SU-DHL-6 (cell line): ENCODE data around the gene ADSS1.

Experiments used
- H2AFZ ChIP-seq: fragments of 200-600 bp; sonication (generic); 2 replicates; pipeline ENCODE4 v1.6.1; 2014; ENCODE audit warnings: low read depth, mild to moderate bottlenecking, moderate library complexity, mixed read lengths, antibody characterized with exemption, low read length; ENCODE audit not compliant: severe bottlenecking
- H3F3A ChIP-seq: fragments of 200-600 bp; shearing (Covaris generic); 2 replicates; pipeline ENCODE4 v1.6.0; 2016; ENCODE audit warnings: antibody characterized with exemption, mild to moderate bottlenecking; ENCODE audit not compliant: insufficient read depth
- H3K27ac ChIP-seq: fragments of 200-600 bp; sonication (generic); 2 replicates; pipeline ENCODE4 v1.5.1; 2016; ENCODE audit warnings: low read depth, mild to moderate bottlenecking, low read length, moderate library complexity, mixed read lengths
- H3K27me3 ChIP-seq: fragments of 200-600 bp; sonication (generic), shearing (Covaris generic); 2 replicates; pipeline ENCODE4 v1.6.0; 2014; ENCODE audit warnings: mild to moderate bottlenecking, low read length
- H3K36me3 ChIP-seq: fragments of 200-600 bp; sonication (generic); 2 replicates; pipeline ENCODE4 v1.6.1; 2014; ENCODE audit warnings: mild to moderate bottlenecking, low read length, mixed read lengths
- H3K4me2 ChIP-seq: fragments of 300-600, 200-600 bp; shearing (Covaris generic), sonication (generic); 2 replicates; pipeline ENCODE4 v1.6.0; 2014; ENCODE audit warnings: low read length, low read depth, mild to moderate bottlenecking; ENCODE audit not compliant: poor library complexity, severe bottlenecking
- H3K4me3 ChIP-seq: fragments of 200-600 bp; sonication (generic); 2 replicates; pipeline ENCODE4 v1.5.1; 2014; ENCODE audit warnings: antibody characterized with exemption, low read length, mild to moderate bottlenecking, mixed read lengths; ENCODE audit not compliant: insufficient read depth, poor library complexity, severe bottlenecking
- H3K79me2 ChIP-seq: fragments of 200-600 bp; sonication (generic); 2 replicates; pipeline ENCODE4 v1.6.1; 2014; ENCODE audit warnings: mild to moderate bottlenecking, low read length, moderate library complexity; ENCODE audit not compliant: insufficient read depth
- H3K9ac ChIP-seq: fragments of 200-600 bp; sonication (generic); 2 replicates; pipeline ENCODE4 v1.7.0; 2014; ENCODE audit warnings: mild to moderate bottlenecking, low read length
- H3K9me2 ChIP-seq: fragments of 200-600 bp; sonication (generic); replicated peaks from 2 replicates; pipeline ENCODE4 v1.6.1; 2014; ENCODE audit warnings: low read length; ENCODE audit not compliant: insufficient read depth
- H3K9me3 ChIP-seq: fragments of 200-600 bp; sonication (generic); 2 replicates; pipeline ENCODE4 v1.6.1; 2014; ENCODE audit warnings: low read length, mixed read lengths; ENCODE audit not compliant: insufficient read depth
- H4K20me1 ChIP-seq: fragments of 200-600 bp; sonication (generic); 2 replicates; pipeline ENCODE4 v1.6.1; 2014; ENCODE audit warnings: low read depth, mild to moderate bottlenecking, antibody characterized with exemption, low read length, moderate library complexity, mixed read lengths
- EZH2phosphoT487 ChIP-seq: fragments of 200-600 bp; sonication (generic), shearing (Covaris generic); conservative IDR thresholded peaks from 2 replicates; pipeline ENCODE4 v1.6.1; 2018; ENCODE audit warnings: mild to moderate bottlenecking, antibody characterized with exemption, low read length, moderate library complexity, mixed read lengths
- TF ChIP-seq, protein P1 (sequence below): fragments of 200-600 bp; sonication (generic); IDR thresholded peaks from one replicate; pipeline ENCODE4 v1.5.1; 2017; ENCODE audit warnings: antibody characterized with exemption, mild to moderate bottlenecking, low read length, moderate library complexity; ENCODE audit not compliant: insufficient read depth, poor library complexity, severe bottlenecking

The ADSS1 gene

DNA sequence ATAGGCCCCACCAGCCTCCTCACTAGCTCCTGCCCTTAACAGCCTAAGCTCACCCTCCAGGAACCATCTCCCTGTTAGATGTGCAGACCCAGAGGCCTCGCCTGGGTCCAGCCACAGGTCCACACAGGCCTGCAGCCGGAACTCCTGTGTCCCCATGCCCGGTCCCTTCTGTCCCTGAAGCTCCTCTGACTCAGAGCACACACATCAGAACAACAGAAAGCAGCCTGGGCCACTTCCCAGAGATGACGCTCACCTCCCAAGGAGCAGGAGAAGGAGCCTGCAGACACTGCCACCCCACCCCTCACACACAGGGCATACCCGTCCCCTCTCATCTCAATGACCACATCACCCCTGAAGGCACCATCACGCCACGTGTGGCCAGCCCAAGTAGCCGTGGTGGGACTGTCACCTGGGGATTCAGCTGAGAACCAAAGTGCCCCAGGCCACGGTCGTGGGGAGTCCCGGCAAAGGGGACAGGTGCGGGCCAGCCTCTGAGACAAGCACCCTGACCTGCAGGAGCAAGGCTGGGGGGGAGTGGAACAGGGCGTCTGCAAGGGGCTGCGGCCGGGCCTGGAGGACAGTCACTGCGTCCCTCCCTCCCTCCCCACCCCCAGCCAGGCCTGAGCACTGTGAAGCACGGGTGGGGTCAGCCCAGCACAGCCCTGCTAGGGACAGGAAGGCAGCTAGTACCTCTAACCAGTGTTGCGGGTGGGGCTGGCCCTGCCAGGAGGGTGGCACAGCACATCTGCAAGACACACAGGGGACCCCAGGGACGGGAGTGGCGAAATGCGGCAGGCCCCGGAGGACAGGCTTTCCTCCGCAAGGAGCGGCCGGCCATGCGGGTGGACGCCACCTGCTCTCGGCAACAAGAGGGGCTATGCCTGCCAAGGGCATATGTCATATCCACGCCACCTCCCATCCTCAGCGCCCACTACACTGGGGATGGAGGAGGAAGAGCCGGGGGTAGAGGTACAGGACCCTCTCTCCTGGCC is 66.0 kb downstream of the ADSS1 start:
- TF ChIP-seq EZH2phosphoT487 = no peak
- TF ChIP-seq, protein P1, sequence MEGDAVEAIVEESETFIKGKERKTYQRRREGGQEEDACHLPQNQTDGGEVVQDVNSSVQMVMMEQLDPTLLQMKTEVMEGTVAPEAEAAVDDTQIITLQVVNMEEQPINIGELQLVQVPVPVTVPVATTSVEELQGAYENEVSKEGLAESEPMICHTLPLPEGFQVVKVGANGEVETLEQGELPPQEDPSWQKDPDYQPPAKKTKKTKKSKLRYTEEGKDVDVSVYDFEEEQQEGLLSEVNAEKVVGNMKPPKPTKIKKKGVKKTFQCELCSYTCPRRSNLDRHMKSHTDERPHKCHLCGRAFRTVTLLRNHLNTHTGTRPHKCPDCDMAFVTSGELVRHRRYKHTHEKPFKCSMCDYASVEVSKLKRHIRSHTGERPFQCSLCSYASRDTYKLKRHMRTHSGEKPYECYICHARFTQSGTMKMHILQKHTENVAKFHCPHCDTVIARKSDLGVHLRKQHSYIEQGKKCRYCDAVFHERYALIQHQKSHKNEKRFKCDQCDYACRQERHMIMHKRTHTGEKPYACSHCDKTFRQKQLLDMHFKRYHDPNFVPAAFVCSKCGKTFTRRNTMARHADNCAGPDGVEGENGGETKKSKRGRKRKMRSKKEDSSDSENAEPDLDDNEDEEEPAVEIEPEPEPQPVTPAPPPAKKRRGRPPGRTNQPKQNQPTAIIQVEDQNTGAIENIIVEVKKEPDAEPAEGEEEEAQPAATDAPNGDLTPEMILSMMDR = no peak
- H2AFZ ChIP-seq = no peak overlapping the region
- no peaks in the 10 kb centered on the region for H3F3A ChIP-seq
- H3K4me2 ChIP-seq = no peak overlapping the region
- H3K79me2 ChIP-seq = peaks cover 8% of the 10 kb centered on the region; the same call in 1 of the 2 replicates
- no peaks in the 10 kb centered on the region for H3K36me3 ChIP-seq
- H3K9me2 ChIP-seq = no peaks in the 10 kb centered on the region
- no peak overlapping the region for H3K4me3 ChIP-seq
- no peaks in the 10 kb centered on the region for H3K27me3 ChIP-seq
- no peaks in the 10 kb centered on the region for H4K20me1 ChIP-seq
- no peaks in the 10 kb centered on the region for H3K9me3 ChIP-seq
- no peak overlapping the region for H3K9ac ChIP-seq
- no peak overlapping the region for H3K27ac ChIP-seq

DNA sequence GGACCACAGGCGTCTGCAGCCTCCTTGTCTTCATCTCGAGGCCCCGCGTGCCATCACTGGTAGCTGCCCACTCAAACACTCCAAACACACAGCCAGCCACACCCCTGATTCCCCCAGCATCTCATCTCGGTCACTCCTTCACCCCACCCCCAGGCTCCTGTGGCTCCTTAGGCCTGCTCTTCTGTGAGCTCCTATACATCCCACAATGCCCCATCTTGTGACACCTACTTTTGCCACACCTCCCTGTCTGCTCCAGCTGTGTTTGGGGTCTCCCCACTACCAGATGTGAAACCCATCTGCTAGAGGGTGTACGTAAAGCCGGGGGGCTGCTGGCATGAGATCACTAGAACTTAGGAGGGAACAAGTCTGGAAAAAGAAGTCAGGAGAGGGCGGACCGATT is 67.4 kb downstream of the ADSS1 start:
- Histone ChIP-seq H3K4me2 (no peak overlapping the region), H3K79me2 (peaks cover 8% of the 10 kb centered on the region; the same call in 1 of the 2 replicates), H3K9me2 (no peaks in the 10 kb centered on the region), H3K4me3 (no peak overlapping the region), H2AFZ (no peak overlapping the region), H3K9me3 (no peaks in the 10 kb centered on the region), H3K27ac (no peak overlapping the region), H4K20me1 (no peaks in the 10 kb centered on the region), H3F3A (0 out of 2 replicates have a peak, but pooled peaks cover 5% of the 10 kb centered on the region), H3K36me3 (no peaks in the 10 kb centered on the region), H3K9ac (no peak overlapping the region), H3K27me3 (no peaks in the 10 kb centered on the region)
- no peak for TF ChIP-seq EZH2phosphoT487
- TF ChIP-seq, protein P1 = no peak

DNA sequence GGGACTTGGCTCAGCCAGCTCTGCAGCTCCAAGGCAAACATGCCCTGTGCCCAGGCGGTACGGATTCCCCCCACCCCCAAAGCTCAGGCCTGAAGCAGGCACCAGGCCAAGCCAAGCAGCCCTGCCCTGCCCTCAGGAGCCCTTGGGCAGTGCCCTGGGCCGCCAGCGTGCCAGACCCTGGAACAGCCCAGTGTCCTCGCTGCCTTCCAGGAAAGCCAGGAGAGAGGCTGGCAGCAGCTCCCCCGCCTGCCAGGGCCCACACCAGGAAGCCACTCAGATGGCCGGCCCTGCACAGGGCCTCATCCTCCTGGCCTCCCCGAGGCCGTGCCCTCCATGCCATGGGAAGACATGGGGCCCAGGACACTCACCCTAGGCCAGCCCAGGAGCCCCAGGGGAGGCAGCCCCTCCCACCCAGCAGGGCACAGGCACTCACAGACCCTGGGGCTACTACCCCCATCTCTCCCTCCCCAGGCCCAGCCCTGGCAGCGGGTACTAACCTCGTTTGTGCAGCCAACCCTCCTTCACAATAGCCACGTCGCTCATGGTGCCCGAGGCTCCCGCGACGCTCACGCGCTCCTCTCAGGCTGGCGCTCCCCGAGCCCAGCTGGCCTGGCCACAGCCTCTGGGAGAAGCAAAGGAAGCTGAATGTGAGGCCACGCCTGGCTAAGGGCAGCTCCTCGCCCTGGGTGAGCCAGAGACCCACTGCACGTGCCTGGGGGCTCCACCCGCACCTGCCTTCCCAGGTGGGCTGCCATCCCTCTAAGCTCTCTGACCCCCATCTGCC is 68.3 kb downstream of the ADSS1 start:
- Histone ChIP-seq H3K79me2 (peaks cover 8% of the 10 kb centered on the region; the same call in 1 of the 2 replicates), H2AFZ (no peak overlapping the region), H3K9me2 (no peaks in the 10 kb centered on the region), H3K9ac (no peak overlapping the region), H4K20me1 (no peaks in the 10 kb centered on the region), H3F3A (0 out of 2 replicates have a peak, but pooled peaks cover 9% of the 10 kb centered on the region), H3K4me2 (no peak overlapping the region), H3K9me3 (no peaks in the 10 kb centered on the region), H3K4me3 (no peak overlapping the region), H3K36me3 (no peaks in the 10 kb centered on the region), H3K27ac (no peak overlapping the region), H3K27me3 (no peaks in the 10 kb centered on the region)
- TF ChIP-seq, protein P1 = no peak
- TF ChIP-seq EZH2phosphoT487 = no peak
